ENCODE data around the gene IMPA2. TPM values are rescaled to one million over a fixed set of nuclear protein-coding genes. Genes with fewer than 3 reads are reported as not detected.
A peak's percentile ranks its signal among the peaks of the same experiment; 100 is the strongest.
"Not testable (repeated sequence)": the region's sequence is repeated elsewhere in the genome, so short reads cannot be mapped to it uniquely, and the experiment has no call there.

Gene IMPA2
- total RNA-seq, 1 donor from 2014 or later = 10.9 TPM

DNA sequence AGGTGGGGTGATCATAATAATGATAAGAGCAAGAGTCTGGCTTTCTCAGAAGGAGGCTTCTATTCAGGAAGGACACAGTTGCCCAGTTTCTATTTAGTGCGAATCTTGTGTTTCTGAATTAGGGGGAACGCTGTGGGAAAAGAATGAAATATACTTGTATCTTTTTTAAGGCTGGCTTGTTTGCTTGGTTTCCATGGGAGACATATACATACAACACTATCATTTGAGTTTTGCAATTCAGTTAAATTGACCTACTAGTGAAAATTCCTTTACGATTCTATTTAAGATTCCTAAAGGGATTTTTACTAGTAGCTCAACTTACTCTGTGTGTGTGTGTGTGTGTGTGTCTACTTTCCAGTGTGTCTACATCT, 87.6 kb downstream of the IMPA2 start:
- Mint-ChIP-seq H3K4me3 (ENCODE audit: unreplicated experiment) (no peak overlapping the region), H3K9me3 (ENCODE audit: low read depth) (no peaks in the 10 kb centered on the region), H3K36me3 (ENCODE audit: low read depth) (no peaks in the 10 kb centered on the region), H3K4me1 (ENCODE audit: low read depth) (no peaks in the 10 kb centered on the region), H3K27ac (ENCODE audit: unreplicated experiment) (no peak overlapping the region), H3K27me3 (ENCODE audit: low read depth) (peaks cover 2% of the 10 kb centered on the region)
- no peak for DNase-seq (ENCODE audit: low spot score)
- TF ChIP-seq, protein P1, sequence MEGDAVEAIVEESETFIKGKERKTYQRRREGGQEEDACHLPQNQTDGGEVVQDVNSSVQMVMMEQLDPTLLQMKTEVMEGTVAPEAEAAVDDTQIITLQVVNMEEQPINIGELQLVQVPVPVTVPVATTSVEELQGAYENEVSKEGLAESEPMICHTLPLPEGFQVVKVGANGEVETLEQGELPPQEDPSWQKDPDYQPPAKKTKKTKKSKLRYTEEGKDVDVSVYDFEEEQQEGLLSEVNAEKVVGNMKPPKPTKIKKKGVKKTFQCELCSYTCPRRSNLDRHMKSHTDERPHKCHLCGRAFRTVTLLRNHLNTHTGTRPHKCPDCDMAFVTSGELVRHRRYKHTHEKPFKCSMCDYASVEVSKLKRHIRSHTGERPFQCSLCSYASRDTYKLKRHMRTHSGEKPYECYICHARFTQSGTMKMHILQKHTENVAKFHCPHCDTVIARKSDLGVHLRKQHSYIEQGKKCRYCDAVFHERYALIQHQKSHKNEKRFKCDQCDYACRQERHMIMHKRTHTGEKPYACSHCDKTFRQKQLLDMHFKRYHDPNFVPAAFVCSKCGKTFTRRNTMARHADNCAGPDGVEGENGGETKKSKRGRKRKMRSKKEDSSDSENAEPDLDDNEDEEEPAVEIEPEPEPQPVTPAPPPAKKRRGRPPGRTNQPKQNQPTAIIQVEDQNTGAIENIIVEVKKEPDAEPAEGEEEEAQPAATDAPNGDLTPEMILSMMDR (IDR thresholded peaks at IDR 0.05) = no peak

DNA sequence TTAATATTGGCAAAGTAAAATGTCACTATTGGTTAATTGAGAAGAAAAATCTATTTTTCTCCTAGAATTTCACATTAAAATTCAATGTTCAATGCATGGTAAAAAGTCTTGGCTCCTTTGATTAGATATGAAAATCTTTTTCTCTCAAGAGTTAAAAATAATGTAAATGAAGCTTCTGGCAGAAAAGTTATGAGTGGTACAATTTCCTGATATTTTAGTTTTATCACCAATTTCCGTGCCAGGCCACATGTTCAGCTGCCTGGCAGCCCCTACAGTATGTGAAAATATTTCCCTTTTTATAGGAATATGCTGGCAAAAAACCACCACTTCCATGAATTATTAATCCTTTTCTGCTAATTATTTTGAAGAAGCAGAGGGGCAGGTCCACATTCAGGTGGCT, 89.8 kb downstream of the IMPA2 start:
- H3K27me3 Mint-ChIP-seq (ENCODE audit: low read depth); DNase-seq (ENCODE audit: low spot score); H3K9me3 Mint-ChIP-seq (ENCODE audit: low read depth); H3K4me1 Mint-ChIP-seq (ENCODE audit: low read depth); H3K27ac Mint-ChIP-seq (ENCODE audit: unreplicated experiment); H3K36me3 Mint-ChIP-seq (ENCODE audit: low read depth); H3K4me3 Mint-ChIP-seq (ENCODE audit: unreplicated experiment): not testable (repeated sequence)

DNA sequence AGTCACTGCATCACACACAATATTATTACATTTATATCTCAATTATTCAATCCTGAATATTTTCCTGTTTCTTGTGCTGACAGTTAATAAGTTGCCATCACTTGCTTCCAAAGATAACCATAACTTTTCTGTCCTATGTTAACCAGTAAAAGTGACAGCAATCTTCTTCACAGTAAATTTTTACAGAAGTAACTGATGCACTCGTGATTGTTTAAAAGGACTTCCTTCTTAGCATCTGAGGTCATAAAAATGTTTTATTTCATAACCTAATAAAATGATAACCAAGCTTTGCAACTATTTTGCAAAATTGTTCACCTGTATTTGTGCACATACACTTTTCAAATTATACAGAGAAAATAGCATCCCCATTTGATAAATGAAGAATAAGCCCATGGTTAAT, 91.7 kb downstream of the IMPA2 start:
- peaks cover 4% of the 10 kb centered on the region for H3K4me1 Mint-ChIP-seq (ENCODE audit: low read depth)
- H3K9me3 Mint-ChIP-seq (ENCODE audit: low read depth) = no peaks in the 10 kb centered on the region
- H3K4me3 Mint-ChIP-seq (ENCODE audit: unreplicated experiment) = no peak overlapping the region

DNA sequence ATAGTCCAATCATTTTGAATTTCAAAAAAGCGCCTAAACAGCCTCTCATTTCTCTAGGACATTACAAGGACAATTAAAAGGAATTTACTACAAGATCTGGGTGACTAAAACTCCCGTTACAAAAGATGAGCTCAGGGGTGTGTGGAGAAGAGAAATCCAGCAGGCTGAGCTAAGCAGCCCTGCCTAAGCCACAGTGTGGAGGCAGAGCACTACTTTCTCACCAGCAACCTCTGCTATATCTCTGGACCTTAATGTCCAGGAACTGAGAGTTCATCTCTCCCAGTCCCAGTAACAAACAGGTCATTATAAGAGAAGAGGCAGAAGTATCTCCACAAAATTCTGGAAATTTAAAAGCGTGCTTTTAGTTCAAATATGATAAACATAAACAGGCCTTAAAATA, 93.4 kb downstream of the IMPA2 start:
- Mint-ChIP-seq H3K4me1 (ENCODE audit: low read depth) (peaks cover 14% of the 10 kb centered on the region), H3K27me3 (ENCODE audit: low read depth) (no peaks in the 10 kb centered on the region), H3K4me3 (ENCODE audit: unreplicated experiment) (no peak overlapping the region), H3K9me3 (ENCODE audit: low read depth) (no peaks in the 10 kb centered on the region), H3K27ac (ENCODE audit: unreplicated experiment) (no peak overlapping the region), H3K36me3 (ENCODE audit: low read depth) (no peaks in the 10 kb centered on the region)
- no peak for DNase-seq (ENCODE audit: low spot score)
- TF ChIP-seq, protein P1 (IDR thresholded peaks at IDR 0.05) = peak; percentile 73

More for the DNA sequence above, 91.7 kb downstream of the IMPA2 start:
- H3K27me3 Mint-ChIP-seq (ENCODE audit: low read depth) = no peaks in the 10 kb centered on the region
- H3K27ac Mint-ChIP-seq (ENCODE audit: unreplicated experiment) = no peak overlapping the region
- H3K36me3 Mint-ChIP-seq (ENCODE audit: low read depth) = no peaks in the 10 kb centered on the region
- no peak for DNase-seq (ENCODE audit: low spot score)
- TF ChIP-seq, protein P1 (IDR thresholded peaks at IDR 0.05) = no peak

DNA sequence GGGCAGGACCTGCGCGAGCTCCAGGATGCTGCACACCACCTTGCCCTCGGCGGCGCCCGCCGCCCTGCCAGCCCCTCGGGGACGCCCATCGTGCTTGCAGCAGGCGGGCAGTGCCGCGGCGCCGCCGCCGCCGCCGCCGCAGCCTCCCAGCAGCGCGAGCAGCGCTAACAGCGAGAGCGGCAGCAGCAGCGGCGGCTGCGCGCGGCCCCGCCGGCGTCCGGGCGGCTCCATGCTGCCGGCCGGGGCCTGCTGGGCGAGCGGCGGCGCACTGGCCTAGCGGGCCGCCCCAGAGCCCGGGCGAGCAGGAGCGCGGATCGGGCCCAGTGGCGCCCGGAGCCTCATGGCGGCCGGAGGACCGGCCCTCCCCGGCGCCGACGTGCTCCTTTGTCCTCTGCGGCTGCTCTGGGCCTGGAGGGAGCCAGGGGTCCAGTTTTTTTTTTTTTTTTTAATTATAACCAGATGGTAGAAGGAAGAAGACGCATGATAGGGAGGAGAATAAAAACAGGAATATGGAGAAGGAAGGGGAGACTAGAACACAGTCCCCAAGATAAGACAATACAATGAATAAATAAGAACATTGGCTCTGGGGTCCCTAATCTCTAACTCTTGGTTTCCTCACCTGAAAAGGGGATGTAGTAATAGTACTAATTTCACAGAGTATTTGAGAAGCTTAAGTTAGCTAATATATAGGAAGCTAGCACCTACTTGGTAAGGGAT, 95.3 kb downstream of the IMPA2 start:
- H3K4me3 Mint-ChIP-seq (ENCODE audit: unreplicated experiment) = peak overlapping the region; percentile 60
- DNase-seq (ENCODE audit: low spot score) = no peak

DNA sequence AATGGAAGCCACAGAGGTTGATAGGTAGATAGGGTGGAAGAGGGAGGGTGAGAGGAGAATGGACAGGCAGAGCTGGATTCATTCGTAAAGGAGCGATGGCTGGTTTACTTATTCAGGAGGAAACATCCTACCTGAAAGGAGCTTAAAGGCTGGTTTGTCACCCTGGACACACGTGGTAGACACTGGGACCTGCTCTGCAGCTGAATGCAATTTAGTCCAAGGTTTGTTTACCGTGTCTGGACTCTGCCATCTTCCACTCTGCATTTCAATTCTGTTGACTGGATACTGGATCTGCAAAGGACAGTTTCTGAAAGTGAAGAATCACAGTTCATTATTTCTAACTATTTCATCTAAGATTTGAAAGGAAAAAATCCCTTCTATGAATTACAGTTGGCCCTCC, 96.7 kb downstream of the IMPA2 start:
- not testable (repeated sequence) for H3K4me3 Mint-ChIP-seq (ENCODE audit: unreplicated experiment); H3K9me3 Mint-ChIP-seq (ENCODE audit: low read depth); H3K36me3 Mint-ChIP-seq (ENCODE audit: low read depth); DNase-seq (ENCODE audit: low spot score); H3K27me3 Mint-ChIP-seq (ENCODE audit: low read depth); H3K27ac Mint-ChIP-seq (ENCODE audit: unreplicated experiment)
- peaks cover 25% of the 10 kb centered on the region for H3K4me1 Mint-ChIP-seq (ENCODE audit: low read depth)

More for the DNA sequence above, 95.3 kb downstream of the IMPA2 start:
- TF ChIP-seq, protein P1 (IDR thresholded peaks at IDR 0.05) = peak; percentile 7
- H3K9me3 Mint-ChIP-seq (ENCODE audit: low read depth) = no peaks in the 10 kb centered on the region
- peak overlapping the region; percentile 81 for H3K27ac Mint-ChIP-seq (ENCODE audit: unreplicated experiment)
- no peaks in the 10 kb centered on the region for H3K36me3 Mint-ChIP-seq (ENCODE audit: low read depth)
- peaks cover 25% of the 10 kb centered on the region for H3K4me1 Mint-ChIP-seq (ENCODE audit: low read depth)
- no peaks in the 10 kb centered on the region for H3K27me3 Mint-ChIP-seq (ENCODE audit: low read depth)

Data from chondrocyte (in vitro differentiated cells).